LHCN-M2 (cell line): ENCODE data around the gene IL5RA. TPM values are rescaled to one million over a fixed set of nuclear protein-coding genes. Genes with fewer than 3 reads are reported as not detected.

Experiments
- DNase-seq: peaks from one replicate; pipeline ENCODE4 v3.0.0-alpha.2; 2012; ENCODE audit warnings: low read depth
- total RNA-seq: library from RNA; depleted of rRNA; stranded (reverse); fragments of >200 nt; gene quantifications from 2 replicates; pipeline ENCODE4 v1.2.3, GENCODE V29; 2014; rRNA removed

IL5RA gene
- total RNA-seq, 1 experiment from 2014 or later, result not detected

GRCh38 chr3:3066378-3066777, 43.8 kb downstream of the IL5RA start:
- no peak for DNase-seq

GRCh38 chr3:3065876-3066275, 44.3 kb downstream of the IL5RA start:
- DNase-seq, result no peak

GRCh38 chr3:3064297-3064696, 45.9 kb downstream of the IL5RA start:
- no peak for DNase-seq

GRCh38 chr3:3059645-3060044, 50.5 kb downstream of the IL5RA start:
- no peak for DNase-seq

GRCh38 chr3:3053974-3054373, 56.2 kb downstream of the IL5RA start:
- no peak for DNase-seq

GRCh38 chr3:3038201-3038991, 71.8 kb downstream of the IL5RA start:
- peak; percentile 1 for DNase-seq

- DNase-seq, result no peak
These were observed 73.0 kb downstream of the IL5RA start for GRCh38 chr3:3037156-3037555.

- no peak for DNase-seq
These were observed 78.8 kb downstream of the IL5RA start for GRCh38 chr3:3031326-3031725.

- no peak for DNase-seq
These were observed 82.1 kb downstream of the IL5RA start for GRCh38 chr3:3027976-3028567.

- DNase-seq, result peak; percentile 9
These were observed 86.9 kb downstream of the IL5RA start for GRCh38 chr3:3023111-3023745.

GRCh38 chr3:3020209-3020608, 90.0 kb downstream of the IL5RA start:
- no peak for DNase-seq

Other genes with a start within 250 kb of the IL5RA start
- 22.4 and 34.0 TPM in 2 replicates for gene TRNT1, start 16.6 kb upstream of the IL5RA start, total RNA-seq
- gene CRBN, start 69.3 kb upstream of the IL5RA start, total RNA-seq, result 19.1 and 33.7 TPM in 2 replicates